ENCODE data around the gene CELF3.
"Not testable (repeated sequence)": the region's sequence is repeated elsewhere in the genome, so short reads cannot be mapped to it uniquely, and the experiment has no call there.

CELF3 gene

DNA sequence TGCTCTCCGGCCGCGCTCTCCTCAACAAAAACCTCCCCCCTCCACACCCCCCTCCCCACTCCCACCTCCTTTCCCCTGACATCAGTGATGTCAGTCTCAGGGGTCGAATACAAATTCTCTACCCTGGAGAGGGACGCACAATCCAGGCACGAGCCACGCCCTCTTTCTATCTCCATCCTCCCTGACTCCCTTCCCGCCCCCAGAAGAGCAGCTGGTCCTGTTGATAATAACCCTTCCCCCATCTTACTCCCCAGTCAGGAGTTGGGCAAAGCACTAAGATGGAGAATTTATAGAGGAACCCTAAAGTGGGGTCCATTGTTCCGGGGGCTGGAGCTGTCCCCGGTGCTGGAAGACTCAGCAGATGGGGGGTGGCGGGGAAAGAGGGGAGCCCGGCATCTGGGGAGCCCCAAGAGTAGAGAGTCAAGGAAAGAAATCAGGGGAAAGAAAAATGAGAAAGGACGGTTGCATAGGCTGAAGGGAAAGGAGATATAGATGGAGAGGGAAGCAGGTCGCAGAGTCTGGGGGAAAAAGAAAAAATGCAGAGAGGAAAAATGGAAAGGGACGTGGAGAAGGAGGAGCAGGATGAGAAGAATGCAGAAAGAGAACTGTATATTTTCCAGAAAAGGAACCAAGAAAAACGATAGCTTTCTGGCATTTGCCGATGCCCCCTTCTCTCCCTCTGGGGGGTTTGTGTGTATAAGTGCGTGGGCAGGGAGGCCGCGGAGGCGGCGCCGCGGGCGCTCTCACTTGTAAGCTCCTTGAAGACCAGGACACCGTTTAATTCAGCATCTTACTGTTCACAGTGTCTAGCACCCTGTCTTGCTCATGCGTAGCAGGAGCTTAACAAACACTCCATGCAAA, at the start of gene CELF3:
Gene CELF3 (minus strand): TSS at position 33 of the 861 bp plus-strand sequence. CDS start 783 bp downstream, outside the sequence.
- H3K9me3 Mint-ChIP-seq (ENCODE audit: low read depth) = no peaks in the 10 kb centered on the region
- H3K4me3 Mint-ChIP-seq = peak within 1 kb of the TSS; percentile 30
- no peak within 1 kb of the TSS for H3K27ac Mint-ChIP-seq
- no peaks in the 10 kb centered on the region for H3K36me3 Mint-ChIP-seq
- peaks cover 24% of the 10 kb centered on the region for H3K4me1 Mint-ChIP-seq (ENCODE audit: low read depth)
- H3K27me3 Mint-ChIP-seq = peaks cover 29% of the 10 kb centered on the region

DNA sequence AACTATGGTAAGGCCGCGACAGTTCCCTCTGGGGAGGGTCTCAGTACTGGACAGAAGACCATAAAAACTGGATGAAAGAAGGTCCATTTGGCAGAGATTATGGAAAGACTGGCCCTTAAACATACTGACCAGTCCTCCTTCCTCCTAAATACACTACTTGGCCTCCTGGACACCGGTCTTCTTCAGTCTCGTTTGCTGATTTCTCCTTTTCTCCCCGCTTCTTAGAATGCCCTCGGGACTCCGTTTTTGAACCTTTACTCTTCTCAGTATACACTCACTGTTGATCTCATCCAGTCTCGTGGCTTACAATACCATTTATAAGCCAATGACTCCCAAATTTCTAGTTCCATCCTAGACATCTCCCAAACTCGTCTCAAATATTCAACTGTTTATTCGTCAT, 47.4 kb upstream of the CELF3 start:
- no peaks in the 10 kb centered on the region for H3K27me3 Mint-ChIP-seq
- peaks cover 17% of the 10 kb centered on the region for H3K4me1 Mint-ChIP-seq (ENCODE audit: low read depth)
- peak overlapping the region; percentile 94 for H3K4me3 Mint-ChIP-seq
- peak overlapping the region; percentile 97 for H3K27ac Mint-ChIP-seq
- H3K9me3 Mint-ChIP-seq (ENCODE audit: low read depth) = no peaks in the 10 kb centered on the region
- H3K36me3 Mint-ChIP-seq = peaks cover 2% of the 10 kb centered on the region

DNA sequence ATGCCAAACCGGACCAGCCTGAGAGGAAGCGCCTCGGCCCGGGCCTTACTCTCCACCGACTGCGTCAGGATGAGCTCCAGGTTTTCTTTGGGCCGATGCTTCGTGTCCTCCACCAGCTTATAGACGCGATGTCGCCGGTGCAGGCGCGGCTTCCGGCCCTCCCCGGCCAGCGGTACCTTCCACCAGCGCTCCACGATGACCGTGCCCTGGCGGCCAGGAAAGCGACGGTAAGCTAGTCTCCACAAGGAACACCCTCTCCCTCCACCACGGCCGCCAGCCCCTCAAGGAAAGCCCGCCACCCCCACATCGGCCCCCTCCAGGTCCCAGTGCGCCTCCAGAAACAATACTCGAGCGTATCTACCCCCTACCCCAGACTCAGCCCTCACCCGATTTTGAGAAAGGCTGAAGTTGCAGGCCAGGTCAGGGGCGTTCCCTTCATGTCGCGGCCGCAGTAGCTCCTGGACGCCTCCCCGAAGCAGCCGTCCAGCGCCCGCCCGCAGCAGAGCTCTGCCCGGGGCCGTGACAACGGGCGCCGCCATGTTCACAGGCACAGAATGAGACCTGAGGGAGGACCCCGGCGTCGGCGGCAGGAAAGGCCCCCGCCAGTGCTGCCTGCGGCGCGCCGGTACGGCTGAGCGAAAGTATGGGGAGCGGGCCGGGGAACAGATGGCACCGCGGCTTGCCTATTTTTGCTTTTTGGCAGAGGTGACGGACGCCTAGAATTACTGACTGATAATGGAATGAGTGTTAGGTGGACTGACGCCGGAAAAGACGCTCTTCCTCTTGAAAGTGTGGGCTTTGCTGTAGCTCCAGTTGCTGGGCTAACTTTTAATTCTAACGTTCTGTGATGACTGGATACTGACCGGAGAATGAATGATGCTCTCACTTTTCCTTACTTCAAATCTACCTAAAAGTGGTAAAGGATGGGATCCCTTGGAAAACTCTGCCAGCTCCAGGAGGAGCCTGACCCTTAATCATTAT, 46.6 kb upstream of the CELF3 start, which contains the start of gene MRPL9:
Gene MRPL9 (minus strand): TSS at position 556 of the 981 bp plus-strand sequence. CDS start 17 bp downstream, at position 539.
- Mint-ChIP-seq H3K4me3 (peak within 1 kb of the TSS; percentile 94), H3K27me3 (no peaks in the 10 kb centered on the region), H3K27ac (peak within 1 kb of the TSS; percentile 97), H3K36me3 (peaks cover 2% of the 10 kb centered on the region), H3K4me1 (ENCODE audit: low read depth) (peaks cover 17% of the 10 kb centered on the region), H3K9me3 (ENCODE audit: low read depth) (no peaks in the 10 kb centered on the region)

DNA sequence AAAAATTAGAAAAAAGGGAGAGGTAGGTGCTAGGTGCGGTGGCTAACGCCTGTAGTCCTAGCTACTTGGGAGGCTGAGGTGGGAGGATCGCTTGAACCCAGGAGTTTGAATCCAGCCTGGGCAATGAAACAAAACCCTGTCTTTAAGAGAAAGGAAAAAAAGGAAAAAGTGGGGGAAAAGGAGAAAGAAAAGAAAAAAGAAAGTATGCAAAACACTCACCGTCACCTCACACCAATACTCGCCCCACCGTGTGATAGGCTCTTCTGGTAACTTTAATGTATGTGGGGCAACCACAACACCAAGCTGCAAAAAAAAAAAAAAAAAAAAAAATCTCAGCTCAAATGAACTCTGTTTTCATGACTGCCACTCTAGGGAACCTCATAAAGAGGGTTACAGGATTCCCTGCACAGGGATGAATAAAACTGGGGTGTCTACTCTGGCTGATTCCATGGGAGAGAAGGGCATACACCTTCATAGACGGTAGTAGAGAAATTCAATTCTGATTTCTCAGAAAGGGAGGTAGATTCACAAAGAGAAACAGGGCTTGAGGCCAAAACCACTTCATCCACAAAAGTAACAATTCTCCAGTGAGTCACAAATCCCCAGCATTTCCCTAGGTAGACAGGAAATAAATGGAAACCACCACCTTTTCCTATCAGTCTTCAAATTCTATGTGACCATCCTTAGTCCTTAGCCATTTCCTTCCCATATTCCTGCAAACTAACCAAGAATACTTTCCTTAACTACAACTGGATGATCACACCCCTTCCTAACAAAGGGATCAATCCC, 44.2 kb upstream of the CELF3 start:
- no peaks in the 10 kb centered on the region for H3K27me3 Mint-ChIP-seq
- H3K9me3 Mint-ChIP-seq (ENCODE audit: low read depth) = no peaks in the 10 kb centered on the region
- peak overlapping the region; percentile 51 for H3K4me3 Mint-ChIP-seq
- H3K4me1 Mint-ChIP-seq (ENCODE audit: low read depth) = peaks cover 21% of the 10 kb centered on the region
- H3K36me3 Mint-ChIP-seq = peaks cover 4% of the 10 kb centered on the region
- H3K27ac Mint-ChIP-seq = no peak overlapping the region

DNA sequence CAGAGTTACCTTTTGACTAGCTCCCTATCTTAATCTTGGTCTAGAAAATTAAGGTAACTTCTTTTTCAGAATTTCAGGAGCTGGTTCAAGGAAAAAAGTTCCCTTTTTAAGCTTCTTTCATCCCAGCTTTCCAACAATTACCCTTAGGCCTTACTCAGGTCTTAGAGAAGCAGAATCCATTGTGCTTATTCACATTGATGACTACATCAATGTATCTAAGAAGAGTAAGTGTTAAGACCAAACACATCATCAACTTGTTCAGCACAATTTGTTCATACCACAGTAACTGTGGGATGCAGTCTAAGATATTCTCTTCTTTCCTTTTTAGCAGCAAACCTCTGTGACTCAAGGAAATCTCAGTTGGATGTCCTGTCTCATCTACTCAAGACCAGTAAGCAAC, 42.6 kb upstream of the CELF3 start:
- H3K36me3 Mint-ChIP-seq = peaks cover 4% of the 10 kb centered on the region
- H3K9me3 Mint-ChIP-seq (ENCODE audit: low read depth) = no peaks in the 10 kb centered on the region
- H3K4me1 Mint-ChIP-seq (ENCODE audit: low read depth) = peaks cover 18% of the 10 kb centered on the region
- H3K4me3 Mint-ChIP-seq = no peak overlapping the region
- H3K27ac Mint-ChIP-seq = no peak overlapping the region
- H3K27me3 Mint-ChIP-seq = no peaks in the 10 kb centered on the region

DNA sequence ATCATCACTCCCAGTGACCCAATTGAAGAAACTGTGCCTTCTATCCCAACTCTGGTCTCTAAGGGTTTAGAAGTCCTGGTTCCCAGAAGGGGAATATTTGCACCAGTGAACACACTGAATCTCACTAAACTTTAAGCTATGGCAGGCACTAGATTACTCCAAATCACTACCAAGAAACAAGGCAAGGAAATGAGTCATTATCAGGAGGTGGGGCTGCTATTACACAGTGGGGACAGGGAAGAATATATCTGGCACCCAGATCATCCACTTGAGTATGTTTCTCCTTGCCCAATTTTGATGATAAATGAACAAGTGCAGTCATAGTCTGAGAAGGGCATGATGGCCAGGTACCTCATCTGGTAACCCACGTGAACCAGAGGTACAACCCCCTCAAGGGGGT, 39.7 kb upstream of the CELF3 start:
- H3K36me3 Mint-ChIP-seq = peaks cover 4% of the 10 kb centered on the region
- H3K27ac Mint-ChIP-seq = peak overlapping the region; percentile 58
- H3K4me1 Mint-ChIP-seq (ENCODE audit: low read depth) = peaks cover 4% of the 10 kb centered on the region
- H3K9me3 Mint-ChIP-seq (ENCODE audit: low read depth) = no peaks in the 10 kb centered on the region
- peaks cover 3% of the 10 kb centered on the region for H3K27me3 Mint-ChIP-seq
- no peak overlapping the region for H3K4me3 Mint-ChIP-seq

DNA sequence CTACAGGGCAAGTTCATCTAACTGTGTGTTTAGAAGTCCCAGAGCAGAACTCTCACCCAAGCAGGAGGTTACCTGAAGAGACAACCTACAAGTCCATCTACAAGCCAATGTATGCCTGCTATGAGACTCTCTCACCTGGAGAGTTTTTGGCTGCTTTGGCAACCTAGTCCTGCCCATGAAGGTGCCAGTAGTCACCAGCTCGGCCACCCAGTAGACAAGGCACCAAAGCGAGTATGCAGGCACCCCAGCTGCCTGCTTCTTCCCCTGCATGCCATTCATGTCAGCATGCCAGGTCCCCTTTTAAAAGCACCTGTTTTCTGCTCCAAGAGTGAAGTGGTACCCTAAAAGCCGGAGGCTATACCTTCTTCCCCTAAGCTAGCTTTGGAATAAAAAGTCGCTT, 24.9 kb upstream of the CELF3 start:
- H3K9me3 Mint-ChIP-seq (ENCODE audit: low read depth) = peaks cover 5% of the 10 kb centered on the region
- no peak overlapping the region for H3K27ac Mint-ChIP-seq
- H3K4me1 Mint-ChIP-seq (ENCODE audit: low read depth) = no peaks in the 10 kb centered on the region
- H3K4me3 Mint-ChIP-seq = no peak overlapping the region
- peaks cover 2% of the 10 kb centered on the region for H3K27me3 Mint-ChIP-seq
- H3K36me3 Mint-ChIP-seq = peaks cover 2% of the 10 kb centered on the region

DNA sequence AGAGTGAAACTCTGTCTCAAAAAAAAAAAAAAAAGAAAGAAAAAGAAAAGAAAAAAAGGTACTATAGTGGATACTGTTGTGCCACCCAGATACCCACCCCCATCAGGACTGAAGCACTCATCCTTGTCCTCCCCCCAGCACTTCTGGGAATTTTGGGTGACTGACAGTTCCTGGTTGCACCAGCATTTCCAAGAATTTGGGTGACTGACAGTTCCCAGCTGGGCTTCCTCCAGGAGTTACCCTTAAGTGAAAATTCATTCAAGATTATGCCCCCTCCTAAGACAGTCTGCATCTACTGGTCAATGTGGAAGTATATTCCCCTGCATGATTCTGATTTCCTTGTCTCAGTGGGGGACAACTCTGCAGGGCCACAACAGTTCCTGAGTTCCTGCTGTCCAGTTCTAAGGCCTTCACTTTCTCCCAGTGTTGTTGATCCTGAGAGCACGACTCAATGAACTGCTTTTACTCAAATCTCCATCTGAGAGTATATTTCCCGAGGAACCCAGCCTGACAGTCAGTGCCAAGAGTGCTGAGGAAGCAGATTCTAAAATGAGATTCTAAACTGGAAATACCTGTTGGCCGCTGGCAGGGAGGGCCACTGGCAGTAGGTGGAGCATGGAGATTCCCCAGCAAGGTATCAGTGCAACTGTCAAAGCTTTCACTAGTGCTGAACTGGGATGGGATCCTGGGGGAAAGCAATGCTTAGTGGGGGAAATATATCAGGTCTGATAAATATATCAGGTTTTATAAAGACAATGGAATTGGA, 23.2 kb upstream of the CELF3 start:
- H3K27ac Mint-ChIP-seq = no peak overlapping the region
- no peaks in the 10 kb centered on the region for H3K4me1 Mint-ChIP-seq (ENCODE audit: low read depth)
- peaks cover 2% of the 10 kb centered on the region for H3K36me3 Mint-ChIP-seq
- H3K9me3 Mint-ChIP-seq (ENCODE audit: low read depth) = peaks cover 6% of the 10 kb centered on the region
- no peak overlapping the region for H3K4me3 Mint-ChIP-seq
- peaks cover 2% of the 10 kb centered on the region for H3K27me3 Mint-ChIP-seq

DNA sequence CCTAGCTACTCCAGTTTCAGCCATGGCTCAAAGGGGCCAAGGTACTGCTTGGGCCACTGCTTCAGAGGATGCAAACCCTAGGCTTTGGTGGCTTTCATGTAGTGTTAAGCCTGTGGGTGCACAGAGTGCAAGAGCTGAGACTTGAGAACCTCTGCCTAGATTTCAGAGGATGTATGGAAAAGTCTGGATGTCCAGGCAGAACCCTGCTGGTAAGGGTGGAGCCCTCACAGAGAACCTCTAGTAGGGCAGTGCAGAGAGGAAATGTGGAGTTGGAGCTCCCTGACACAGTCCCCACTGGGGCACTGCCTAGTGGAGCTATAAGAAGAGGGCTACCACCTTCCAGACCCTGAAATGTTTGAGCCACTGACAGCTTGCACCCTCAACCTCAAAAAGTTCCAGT, 20.9 kb upstream of the CELF3 start:
- H3K27ac Mint-ChIP-seq = no peak overlapping the region
- H3K27me3 Mint-ChIP-seq = peaks cover 4% of the 10 kb centered on the region
- no peak overlapping the region for H3K4me3 Mint-ChIP-seq
- no peaks in the 10 kb centered on the region for H3K4me1 Mint-ChIP-seq (ENCODE audit: low read depth)
- H3K9me3 Mint-ChIP-seq (ENCODE audit: low read depth) = peaks cover 6% of the 10 kb centered on the region
- H3K36me3 Mint-ChIP-seq = peaks cover 2% of the 10 kb centered on the region

DNA sequence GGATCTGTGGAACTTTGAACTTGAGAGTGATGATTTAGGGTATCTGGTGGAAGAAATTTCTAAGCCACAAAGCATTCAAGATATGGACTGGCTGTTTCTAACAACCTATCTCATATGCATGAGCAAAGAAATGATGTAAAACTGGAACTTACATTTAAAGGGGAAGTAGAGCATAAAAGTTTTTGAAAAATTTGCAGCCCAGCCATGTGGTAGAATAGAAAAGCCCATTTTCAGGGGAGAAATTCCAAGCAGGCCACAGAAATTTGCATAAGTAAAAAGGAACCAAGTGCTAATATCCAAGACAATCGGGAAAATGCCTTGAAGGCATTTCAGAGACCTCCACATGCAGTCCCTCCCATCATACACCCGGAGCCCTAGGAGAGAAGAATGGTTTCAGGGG, 20.4 kb upstream of the CELF3 start:
- no peak overlapping the region for H3K27ac Mint-ChIP-seq
- H3K27me3 Mint-ChIP-seq = peaks cover 6% of the 10 kb centered on the region
- peaks cover 2% of the 10 kb centered on the region for H3K36me3 Mint-ChIP-seq
- no peaks in the 10 kb centered on the region for H3K4me1 Mint-ChIP-seq (ENCODE audit: low read depth)
- H3K9me3 Mint-ChIP-seq (ENCODE audit: low read depth) = peaks cover 6% of the 10 kb centered on the region
- no peak overlapping the region for H3K4me3 Mint-ChIP-seq

DNA sequence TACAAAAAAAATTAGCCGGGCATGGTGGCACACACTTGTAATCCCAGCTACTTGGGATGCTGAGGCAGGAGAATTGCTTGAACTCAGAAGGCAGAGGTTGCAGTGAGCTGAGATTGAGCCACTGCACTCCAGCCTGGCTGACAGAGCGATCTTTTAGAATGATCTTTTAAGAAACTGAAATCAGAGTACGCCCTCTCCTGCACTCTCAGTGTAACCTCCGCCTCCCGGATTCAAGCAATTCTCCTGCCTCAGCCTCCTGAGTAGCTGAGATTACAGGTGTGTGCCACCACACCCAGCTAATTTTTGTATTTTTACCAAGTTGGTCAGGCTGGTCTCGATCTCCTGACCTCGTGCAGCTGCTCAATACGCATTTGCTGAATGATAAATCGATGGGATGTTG, 17.4 kb upstream of the CELF3 start:
- not testable (repeated sequence) for H3K27ac Mint-ChIP-seq; H3K9me3 Mint-ChIP-seq (ENCODE audit: low read depth); H3K36me3 Mint-ChIP-seq; H3K4me1 Mint-ChIP-seq (ENCODE audit: low read depth); H3K4me3 Mint-ChIP-seq
- peaks cover 13% of the 10 kb centered on the region for H3K27me3 Mint-ChIP-seq

DNA sequence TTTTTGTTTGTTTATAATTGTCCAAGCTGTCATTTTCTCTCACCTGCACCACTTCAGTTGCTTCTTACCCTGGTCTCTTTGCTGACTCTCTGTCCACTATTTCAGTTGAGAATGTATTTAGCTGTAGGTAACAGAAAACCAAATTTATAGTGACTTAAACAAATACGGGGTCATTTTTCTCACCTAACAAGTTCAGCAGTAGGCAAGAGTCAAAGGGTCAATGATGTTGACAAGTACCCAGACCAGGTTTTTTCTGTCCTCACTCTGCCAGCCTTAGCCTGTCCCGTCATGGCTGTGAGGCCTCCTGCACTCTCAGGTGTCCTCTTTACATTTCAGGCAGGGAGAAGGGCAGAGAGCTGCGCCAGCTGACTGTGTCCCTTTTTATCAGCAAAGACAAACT, 16.5 kb upstream of the CELF3 start:
- no peak overlapping the region for H3K27ac Mint-ChIP-seq
- H3K27me3 Mint-ChIP-seq = peaks cover 18% of the 10 kb centered on the region
- peaks cover 6% of the 10 kb centered on the region for H3K9me3 Mint-ChIP-seq (ENCODE audit: low read depth)

DNA sequence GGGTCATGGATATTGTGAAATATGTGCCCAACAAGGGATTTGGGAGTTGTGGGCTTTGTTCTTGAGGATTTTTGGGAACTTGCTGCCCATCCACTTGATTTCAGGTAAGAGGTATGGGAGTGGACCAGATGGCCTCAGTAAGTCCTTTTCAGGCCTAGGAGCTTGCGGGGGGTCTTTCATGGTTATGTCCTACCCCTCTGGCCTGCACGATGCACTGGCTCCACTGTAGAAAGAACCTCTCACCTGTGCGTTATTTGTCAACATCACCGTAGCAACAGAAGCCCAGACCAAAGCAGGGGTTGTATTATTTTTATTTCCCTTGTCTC, 13.3 kb upstream of the CELF3 start:
- Mint-ChIP-seq H3K4me1 (ENCODE audit: low read depth) (no peaks in the 10 kb centered on the region), H3K27ac (no peak overlapping the region), H3K36me3 (no peaks in the 10 kb centered on the region), H3K9me3 (ENCODE audit: low read depth) (no peaks in the 10 kb centered on the region), H3K4me3 (no peak overlapping the region), H3K27me3 (peaks cover 35% of the 10 kb centered on the region)

More for the DNA sequence above, 16.5 kb upstream of the CELF3 start:
- H3K4me3 Mint-ChIP-seq = no peak overlapping the region
- peaks cover 2% of the 10 kb centered on the region for H3K36me3 Mint-ChIP-seq
- H3K4me1 Mint-ChIP-seq (ENCODE audit: low read depth) = no peaks in the 10 kb centered on the region

Data from activated naive CD8-positive, alpha-beta T cell (primary cell).